Uterus (tissue), 4 donors: ENCODE data around the gene DRC3. TPM values are rescaled to one million over a fixed set of nuclear protein-coding genes. Genes with fewer than 3 reads are reported as not detected.

ENCODE experiments used
- DNase-seq, 2 donors: peaks; one replicate each; pipeline ENCODE4 v3.0.0-alpha.2; 2019 to 2020
- H3K27ac ChIP-seq, 2 donors: fragments of 200-600 bp; sonication (generic); 1 replicate in 1 of 2; 2 replicates in 1 of 2; pipeline ENCODE4 v1.5.1; 2016 to 2018
- H3K27me3 ChIP-seq, 2 donors: fragments of 200-600 bp; sonication (generic); one replicate each; pipeline ENCODE4 v1.5.1; 2018 to 2019; ENCODE audit warnings: control low read depth in 1 of 2
- H3K36me3 ChIP-seq, 2 donors: fragments of 200-600 bp; sonication (generic); one replicate each; pipeline ENCODE4 v1.5.1; 2019; ENCODE audit warnings: control low read depth in 1 of 2
- H3K4me1 ChIP-seq, 2 donors: fragments of 200-600 bp; sonication (generic); one replicate each; pipeline ENCODE4 v1.5.1; 2018 to 2019; ENCODE audit warnings: control low read depth in 1 of 2
- H3K4me3 ChIP-seq, 2 donors: fragments of 200-600 bp; sonication (generic); 1 replicate in 1 of 2; 2 replicates in 1 of 2; pipeline ENCODE4 v1.5.1; 2018 to 2019; ENCODE audit warnings: mild to moderate bottlenecking in 1 of 2
- H3K9me3 ChIP-seq, 2 donors: fragments of 200-600 bp; sonication (generic); one replicate each; pipeline ENCODE4 v1.5.1; 2019; ENCODE audit warnings: control low read depth in 1 of 2
- POLR2A ChIP-seq, 2 donors: fragments of 450-650 bp; IDR thresholded peaks; one replicate each; pipeline ENCODE4 v1.6.1; 2016; ENCODE audit warnings: antibody characterized with exemption in 2 of 2, mild to moderate bottlenecking in 1 of 2, moderate library complexity in 1 of 2
- intact Hi-C: fragments of 100-400 bp; cut with DNase I; formaldehyde crosslinking; loops from one replicate; pipeline ENCODE4 v1.15.1; 2023; ENCODE audit warnings: low total_unique reads
- total RNA-seq, 4 donors: library from RNA; depleted of rRNA in 3 of 4; stranded (reverse); fragments of >200 nt in 3 of 4; gene quantifications; one replicate each; pipeline versions ENCODE4 v1.1.0 to v1.2.4, GENCODE V29; 2014 to 2023
- TF ChIP-seq, protein P1 (sequence below), 4 experiments: fragments of 200-600 bp in 2 of 4; fragments of 450-650 bp in 2 of 4; sonication (generic) in 2 of 4; IDR thresholded peaks; one replicate each; pipeline ENCODE4 v1.5.1; 2016 to 2019; ENCODE audit warnings: antibody characterized with exemption in 4 of 4, mild to moderate bottlenecking in 2 of 4, moderate library complexity in 1 of 4
- donor health status: DM: yes; HTN: yes; CAD: no.

DRC3 gene
- total RNA-seq, 4 donors from 2014 or later, result 7.7 to 18.5 (median 13.6) TPM

DNA sequence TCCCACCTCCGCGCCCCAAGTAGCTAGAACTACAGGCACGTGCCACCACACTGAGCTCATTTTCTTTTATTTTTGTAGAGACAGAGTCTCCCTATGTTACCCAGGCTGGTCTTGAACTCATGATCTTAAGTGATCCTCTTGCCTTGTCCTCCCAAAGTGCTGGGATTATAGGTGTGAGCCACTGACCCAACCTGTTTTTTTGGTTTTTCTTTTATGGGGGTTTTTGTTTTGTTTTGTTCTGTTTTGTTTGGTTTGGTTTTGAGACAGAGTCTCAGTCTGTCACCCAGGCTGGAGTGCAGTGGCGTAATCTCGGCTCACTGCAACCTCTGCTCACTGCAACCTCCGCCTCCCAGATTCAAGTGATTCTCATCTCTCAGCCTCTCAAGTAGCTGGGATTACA lies 82.9 kb downstream of the DRC3 start:
- no peak for DNase-seq
- Histone ChIP-seq H3K36me3 (no peaks in the 10 kb centered on the region), H3K9me3 (no peaks in the 10 kb centered on the region), H3K4me3 (no peak overlapping the region), H3K27me3 (no peaks in the 10 kb centered on the region), H3K4me1 (no peaks in the 10 kb centered on the region), H3K27ac (no peak overlapping the region)
- TF ChIP-seq POLR2A (IDR thresholded peaks at IDR 0.05), result no peak
- TF ChIP-seq, protein P1, sequence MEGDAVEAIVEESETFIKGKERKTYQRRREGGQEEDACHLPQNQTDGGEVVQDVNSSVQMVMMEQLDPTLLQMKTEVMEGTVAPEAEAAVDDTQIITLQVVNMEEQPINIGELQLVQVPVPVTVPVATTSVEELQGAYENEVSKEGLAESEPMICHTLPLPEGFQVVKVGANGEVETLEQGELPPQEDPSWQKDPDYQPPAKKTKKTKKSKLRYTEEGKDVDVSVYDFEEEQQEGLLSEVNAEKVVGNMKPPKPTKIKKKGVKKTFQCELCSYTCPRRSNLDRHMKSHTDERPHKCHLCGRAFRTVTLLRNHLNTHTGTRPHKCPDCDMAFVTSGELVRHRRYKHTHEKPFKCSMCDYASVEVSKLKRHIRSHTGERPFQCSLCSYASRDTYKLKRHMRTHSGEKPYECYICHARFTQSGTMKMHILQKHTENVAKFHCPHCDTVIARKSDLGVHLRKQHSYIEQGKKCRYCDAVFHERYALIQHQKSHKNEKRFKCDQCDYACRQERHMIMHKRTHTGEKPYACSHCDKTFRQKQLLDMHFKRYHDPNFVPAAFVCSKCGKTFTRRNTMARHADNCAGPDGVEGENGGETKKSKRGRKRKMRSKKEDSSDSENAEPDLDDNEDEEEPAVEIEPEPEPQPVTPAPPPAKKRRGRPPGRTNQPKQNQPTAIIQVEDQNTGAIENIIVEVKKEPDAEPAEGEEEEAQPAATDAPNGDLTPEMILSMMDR (IDR thresholded peaks at IDR 0.05), result no peak
- intact Hi-C loops, result no loop called here

DNA sequence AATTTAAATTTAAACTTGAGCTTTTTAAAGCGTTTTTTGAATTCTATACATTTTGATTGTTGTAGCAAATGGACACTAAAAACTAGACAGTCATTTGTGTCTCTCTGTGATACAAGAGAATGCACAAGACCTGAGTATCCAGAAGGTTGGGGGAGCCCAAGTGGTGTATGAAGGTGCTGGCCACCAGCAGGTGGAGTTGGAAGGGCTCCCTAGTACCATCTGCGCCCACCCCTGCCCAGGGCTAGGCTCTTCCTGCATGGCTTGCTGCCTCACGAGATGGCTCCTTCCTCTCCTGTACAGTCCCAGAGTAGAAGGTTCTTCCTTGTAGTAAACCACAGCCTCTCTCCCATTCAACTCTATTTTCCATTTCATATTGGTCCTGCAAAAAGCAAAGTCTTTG lies 83.6 kb downstream of the DRC3 start:
- TF ChIP-seq POLR2A (IDR thresholded peaks at IDR 0.05), result no peak
- TF ChIP-seq, protein P1 (IDR thresholded peaks at IDR 0.05), result no peak
- H3K4me3 ChIP-seq, result no peak overlapping the region
- no peaks in the 10 kb centered on the region for H3K9me3 ChIP-seq
- no peaks in the 10 kb centered on the region for H3K4me1 ChIP-seq
- no peaks in the 10 kb centered on the region for H3K27me3 ChIP-seq
- DNase-seq, result no peak
- H3K36me3 ChIP-seq, result no peaks in the 10 kb centered on the region
- intact Hi-C loops, result no loop called here
- H3K27ac ChIP-seq, result no peak overlapping the region

DNA sequence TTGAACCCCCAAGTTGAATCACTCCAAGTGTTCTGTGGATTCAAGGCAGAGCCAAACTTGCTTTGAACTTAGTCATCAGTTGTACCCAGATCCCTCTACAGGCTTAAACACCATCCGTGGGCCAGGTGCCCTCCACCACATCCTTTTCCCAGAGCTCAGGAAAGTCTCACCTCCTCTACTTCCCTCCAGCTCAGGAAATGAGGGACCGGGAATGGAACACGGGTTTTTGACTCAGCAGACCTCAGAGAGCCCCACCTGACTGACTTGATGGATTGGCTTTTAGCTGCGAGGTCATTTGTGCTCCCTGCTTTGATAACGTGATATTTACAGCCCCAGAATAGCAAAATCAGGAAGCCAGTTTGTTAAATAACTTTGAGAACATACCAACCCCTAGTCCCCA lies 86.6 kb downstream of the DRC3 start:
- DNase-seq, result no peak
- H3K27me3 ChIP-seq, result no peaks in the 10 kb centered on the region
- no peak for TF ChIP-seq POLR2A (IDR thresholded peaks at IDR 0.05)
- TF ChIP-seq, protein P1 (IDR thresholded peaks at IDR 0.05), result no peak
- no peak overlapping the region for H3K4me3 ChIP-seq
- intact Hi-C loops, result no loop called here
- no peaks in the 10 kb centered on the region for H3K4me1 ChIP-seq
- no peaks in the 10 kb centered on the region for H3K9me3 ChIP-seq
- no peak overlapping the region for H3K27ac ChIP-seq
- H3K36me3 ChIP-seq, result no peaks in the 10 kb centered on the region

DNA sequence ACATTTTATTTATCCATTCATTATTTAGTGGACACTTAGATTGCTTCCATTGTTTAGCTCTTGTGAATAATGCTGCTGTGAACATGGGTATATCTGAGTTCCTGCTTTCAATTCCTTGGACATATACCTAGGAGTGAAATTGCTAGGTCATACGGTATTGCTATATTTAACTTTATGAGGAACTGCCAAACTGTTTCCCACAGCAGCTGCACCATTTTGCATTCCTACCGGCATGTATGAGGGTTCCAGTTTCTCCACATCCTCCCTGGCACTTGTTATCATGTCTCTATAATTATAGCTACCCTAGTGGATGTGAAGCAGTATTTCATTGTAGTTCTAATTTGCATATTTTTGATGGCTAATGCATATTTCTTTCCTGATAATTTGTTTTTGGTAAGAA lies 91.4 kb downstream of the DRC3 start:
- intact Hi-C loops, result no loop called here
- DNase-seq, result no peak
- Histone ChIP-seq H3K27ac (no peak overlapping the region), H3K36me3 (no peaks in the 10 kb centered on the region), H3K27me3 (no peaks in the 10 kb centered on the region), H3K9me3 (no peaks in the 10 kb centered on the region), H3K4me1 (no peaks in the 10 kb centered on the region), H3K4me3 (no peak overlapping the region)
- TF ChIP-seq, protein P1 (IDR thresholded peaks at IDR 0.05), result no peak
- TF ChIP-seq POLR2A (IDR thresholded peaks at IDR 0.05), result no peak

DNA sequence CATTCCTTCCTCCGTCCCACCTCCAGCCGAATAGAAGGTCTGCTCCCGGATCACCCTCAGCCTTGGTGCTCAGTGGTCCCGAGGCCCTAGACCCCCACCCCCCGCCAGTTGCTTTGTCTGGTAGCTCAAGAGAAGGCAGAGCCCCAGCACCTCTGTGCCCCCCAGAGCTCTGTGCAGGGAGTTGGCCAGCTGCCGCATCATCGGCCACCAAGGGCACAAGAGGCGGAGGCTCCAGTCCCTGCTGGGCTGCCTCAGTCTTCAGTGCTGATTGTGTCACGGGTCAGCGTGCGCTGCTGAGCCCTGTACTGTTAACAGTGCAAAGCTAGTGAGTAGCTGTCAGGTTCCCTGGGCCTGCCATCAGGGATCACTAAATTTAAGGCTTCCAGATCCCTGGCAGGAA lies 92.9 kb downstream of the DRC3 start:
- Histone ChIP-seq H3K36me3 (no peaks in the 10 kb centered on the region), H3K4me1 (no peaks in the 10 kb centered on the region), H3K4me3 (no peak overlapping the region), H3K27ac (no peak overlapping the region), H3K27me3 (no peaks in the 10 kb centered on the region), H3K9me3 (no peaks in the 10 kb centered on the region)
- intact Hi-C loops, result no loop called here
- DNase-seq, result no peak
- TF ChIP-seq, protein P1 (IDR thresholded peaks at IDR 0.05), result no peak
- TF ChIP-seq POLR2A (IDR thresholded peaks at IDR 0.05), result no peak

Other genes with a start within 250 kb of the DRC3 start
- 10 to 100 TPM; 24.8 to 94.6 (median 31.5) TPM for gene SREBF1, start 135.9 kb upstream of the DRC3 start, total RNA-seq
- 10 to 100 TPM; 15.6 to 85.9 (median 34.9) TPM for gene TOM1L2, start 462 bp upstream of the DRC3 start, total RNA-seq
- gene ATPAF2, start 66.3 kb downstream of the DRC3 start, total RNA-seq, result 100 to 1,000 TPM in 1 of 4 donors, 10 to 100 TPM in 2, 1 to 10 TPM in 1; 7.9 to 166 (median 20.6) TPM
- 10 to 100 TPM in 3 of 4 donors, 1 to 10 TPM in 1; 2.6 to 22.1 (median 13.4) TPM for gene GID4, start 66.5 kb downstream of the DRC3 start, total RNA-seq
- gene DRG2, start 115.1 kb downstream of the DRC3 start, total RNA-seq, result 10 to 100 TPM; 33.0 to 45.6 (median 41.4) TPM
- gene MYO15A, start 135.9 kb downstream of the DRC3 start, total RNA-seq, result 1 to 10 TPM in 3 of 4 donors, not detected in 1; 1.5 to 8.1 (median 2.9) TPM
- 100 to 1,000 TPM in 2 of 4 donors, 10 to 100 TPM in 2; 66.5 to 136 (median 98.5) TPM for gene ALKBH5, start 211.0 kb downstream of the DRC3 start, total RNA-seq